MCF 10A (cell line): ENCODE measurements around the gene SHCBP1L. TPM values are rescaled to one million over a fixed set of nuclear protein-coding genes. Genes with fewer than 3 reads are reported as not detected.

ENCODE experiments used
- BruUV-seq: library from RNA; stranded (reverse); fragments of 400-500 nt; replicated peaks from 2 replicates; lab custom pipeline; 2021; lab: Mats Ljungman, UMichigan
- CTCF ChIA-PET: fragments of 300-600 bp; sonication (Branson Sonifier 250); formaldehyde crosslinking; extraction: SDS; loops from one replicate; lab custom pipeline; 2021; ENCODE audit warnings: antibody characterized with exemption, inconsistent platforms; lab: Yijun Ruan, JAX
- POLR2A ChIA-PET: fragments of 300-600, 350-650 bp; sonication (Branson Sonifier 250); formaldehyde crosslinking; extraction: SDS; loops from one replicate; lab custom pipeline; 2020; ENCODE audit warnings: antibody characterized with exemption, inconsistent platforms; lab: Yijun Ruan, JAX
- DNase-seq: peaks from one replicate; pipeline ENCODE4 v3.0.0-alpha.2; 2018; ENCODE audit not compliant: unreplicated experiment
- H3K27ac Mint-ChIP-seq: one replicate; pipeline ENCODE4 v1.8.0; 2022; ENCODE audit warnings: mild to moderate bottlenecking, low read depth, mixed read lengths; ENCODE audit not compliant: unreplicated experiment
- H3K27me3 Mint-ChIP-seq: one replicate; pipeline ENCODE4 v1.8.0; 2022; ENCODE audit warnings: mixed read lengths; ENCODE audit not compliant: insufficient read depth, unreplicated experiment
- H3K36me3 Mint-ChIP-seq: one replicate; pipeline ENCODE4 v1.8.0; 2022; ENCODE audit warnings: mild to moderate bottlenecking, moderate library complexity, mixed read lengths; ENCODE audit not compliant: insufficient read depth, unreplicated experiment
- H3K4me1 Mint-ChIP-seq: one replicate; pipeline ENCODE4 v1.8.0; 2022; ENCODE audit warnings: mixed read lengths; ENCODE audit not compliant: insufficient read depth, unreplicated experiment
- H3K4me3 Mint-ChIP-seq: one replicate; pipeline ENCODE4 v1.8.0; 2022; ENCODE audit warnings: mild to moderate bottlenecking, moderate library complexity, mixed read lengths; ENCODE audit not compliant: unreplicated experiment
- H3K9me3 Mint-ChIP-seq: one replicate; pipeline ENCODE4 v1.8.0; 2022; ENCODE audit warnings: mixed read lengths; ENCODE audit not compliant: unreplicated experiment
- CTCF ChIP-seq: fragments of 200-600 bp; IDR thresholded peaks from one replicate; pipeline ENCODE4 v1.8.0; 2022; ENCODE audit warnings: antibody characterized with exemption, mild to moderate bottlenecking; ENCODE audit not compliant: unreplicated experiment
- intact Hi-C: fragments of 100-400 bp; cut with micrococcal nuclease; formaldehyde crosslinking; loops from 2 replicates; pipeline ENCODE4 v1.14.1; 2022
- total RNA-seq: library from RNA; stranded (reverse); gene quantifications from 2 replicates; pipeline ENCODE4 v1.2.3, GENCODE V29; 2022

The SHCBP1L gene
- total RNA-seq, 1 experiment from 2014 or later, result not detected

- H3K27ac Mint-ChIP-seq, result no peak overlapping the region
- no TSS peak for BruUV-seq
- TF ChIP-seq CTCF, result no peak
These were observed 66.0 kb downstream of the SHCBP1L start for GRCh38 chr1:182886985-182887384.

GRCh38 chr1:182885591-182885990 is 67.4 kb downstream of the SHCBP1L start:
- ChIA-PET POLR2A (no interaction called here), CTCF (no interaction called here)
- H3K27ac Mint-ChIP-seq, result no peak overlapping the region
- no peak for TF ChIP-seq CTCF
- no peak overlapping the region for H3K4me3 Mint-ChIP-seq
- intact Hi-C loops, result no loop called here
- BruUV-seq, result no TSS peak
- DNase-seq, result no peak
- no peaks in the 10 kb centered on the region for H3K27me3 Mint-ChIP-seq
- no peaks in the 10 kb centered on the region for H3K4me1 Mint-ChIP-seq
- H3K9me3 Mint-ChIP-seq, result no peaks in the 10 kb centered on the region
- peaks cover 97% of the 10 kb centered on the region for H3K36me3 Mint-ChIP-seq

More at GRCh38 chr1:182886985-182887384, 66.0 kb downstream of the SHCBP1L start:
- intact Hi-C loops, result no loop called here
- H3K4me3 Mint-ChIP-seq, result no peak overlapping the region
- no peak for DNase-seq
- H3K4me1 Mint-ChIP-seq, result no peaks in the 10 kb centered on the region
- no peaks in the 10 kb centered on the region for H3K27me3 Mint-ChIP-seq
- H3K9me3 Mint-ChIP-seq, result peaks cover 2% of the 10 kb centered on the region
- H3K36me3 Mint-ChIP-seq, result peaks cover 91% of the 10 kb centered on the region
- ChIA-PET POLR2A (no interaction called here), CTCF (no interaction called here)

GRCh38 chr1:182884872-182885271 is 68.1 kb downstream of the SHCBP1L start:
- Mint-ChIP-seq H3K9me3 (no peaks in the 10 kb centered on the region), H3K27ac (no peak overlapping the region), H3K27me3 (no peaks in the 10 kb centered on the region), H3K4me3 (no peak overlapping the region), H3K4me1 (no peaks in the 10 kb centered on the region), H3K36me3 (peaks cover 100% of the 10 kb centered on the region)
- POLR2A ChIA-PET, result interaction anchor here (0.9 to 1.0 kb wide), 2 partner anchors 9 to 27 kb away, joined by 3 to 4 read pairs; no protein-coding TSS in a partner anchor
- TF ChIP-seq CTCF, result no peak
- no peak for DNase-seq
- no TSS peak for BruUV-seq
- CTCF ChIA-PET, result interaction anchor here (0.6 kb wide), 2 partner anchors 25 to 658 kb away, joined by 3 to 4 read pairs; no protein-coding TSS in a partner anchor
- intact Hi-C loops, result no loop called here

- Mint-ChIP-seq H3K4me1 (no peaks in the 10 kb centered on the region), H3K27me3 (no peaks in the 10 kb centered on the region), H3K27ac (no peak overlapping the region), H3K36me3 (peaks cover 100% of the 10 kb centered on the region), H3K9me3 (no peaks in the 10 kb centered on the region), H3K4me3 (no peak overlapping the region)
- BruUV-seq, result no TSS peak
- intact Hi-C loops, result no loop called here
- CTCF ChIA-PET, result interaction anchor here (0.5 to 0.8 kb wide), 2 partner anchors 16 to 21 kb away, joined by 3 read pairs; no protein-coding TSS in a partner anchor
- TF ChIP-seq CTCF, result no peak
- POLR2A ChIA-PET, result interaction anchor here (0.7 to 0.9 kb wide), 2 partner anchors 13 to 24 kb away, joined by 3 read pairs; no protein-coding TSS in a partner anchor
- DNase-seq, result no peak
These were observed 75.1 kb downstream of the SHCBP1L start for GRCh38 chr1:182877842-182878241.
